ENCODE results near the gene HOATZ.

HOATZ gene

GRCh38 chr11:111514216-111515031 lies at the start of gene HOATZ:
HOATZ (plus strand) TSS chr11:111514778; CDS start chr11:111514785, 7 bp downstream.
- no peak for DNase-seq

- no peak for DNase-seq
Measured at GRCh38 chr11:111465400-111465799, 49.2 kb upstream of the HOATZ start.

- peak; percentile 69 for DNase-seq
Measured at GRCh38 chr11:111466615-111467014, 48.0 kb upstream of the HOATZ start.

- DNase-seq = peak; percentile 57
Measured at GRCh38 chr11:111469200-111469599, 45.4 kb upstream of the HOATZ start.

- DNase-seq = no peak
Measured at GRCh38 chr11:111472228-111472627, 42.4 kb upstream of the HOATZ start.

GRCh38 chr11:111474432-111474831 lies 40.1 kb upstream of the HOATZ start:
- DNase-seq = no peak

GRCh38 chr11:111476366-111476765 lies 38.2 kb upstream of the HOATZ start:
- no peak for DNase-seq

GRCh38 chr11:111476956-111477355 lies 37.6 kb upstream of the HOATZ start:
- DNase-seq = no peak

- DNase-seq = no peak
Measured at GRCh38 chr11:111477898-111478297, 36.7 kb upstream of the HOATZ start.

GRCh38 chr11:111479666-111480065 lies 34.9 kb upstream of the HOATZ start:
- DNase-seq = no peak

- no peak for DNase-seq
Measured at GRCh38 chr11:111483431-111483830, 31.1 kb upstream of the HOATZ start.

- DNase-seq = no peak
Measured at GRCh38 chr11:111490496-111490895, 24.1 kb upstream of the HOATZ start.

- no peak for DNase-seq
Measured at GRCh38 chr11:111494040-111494439, 20.5 kb upstream of the HOATZ start.

- no peak for DNase-seq
Measured at GRCh38 chr11:111499483-111499882, 15.1 kb upstream of the HOATZ start.

GRCh38 chr11:111500481-111500880 lies 14.1 kb upstream of the HOATZ start:
- DNase-seq = no peak

- DNase-seq = no peak
Measured at GRCh38 chr11:111502611-111503010, 12.0 kb upstream of the HOATZ start.

GRCh38 chr11:111510311-111510710 lies 4.3 kb upstream of the HOATZ start:
- DNase-seq = no peak

- DNase-seq = no peak
Measured at GRCh38 chr11:111512296-111513239, 2.0 kb upstream of the HOATZ start, which contains the start of gene BTG4. BTG4 (minus strand) TSS chr11:111512386; CDS start chr11:111498776, 13,610 bp downstream.

- no peak for DNase-seq
Measured at GRCh38 chr11:111513240-111513605, 1.4 kb upstream of the HOATZ start.

- no peak for DNase-seq
Measured at GRCh38 chr11:111515591-111515990, 1.0 kb downstream of the HOATZ start.

- DNase-seq = no peak
Measured at GRCh38 chr11:111518668-111519067, 4.1 kb downstream of the HOATZ start.

- DNase-seq = no peak
Measured at GRCh38 chr11:111520560-111520959, 6.0 kb downstream of the HOATZ start.

- no peak for DNase-seq
Measured at GRCh38 chr11:111521135-111521534, 6.6 kb downstream of the HOATZ start.

- no peak for DNase-seq
Measured at GRCh38 chr11:111522426-111522825, 7.8 kb downstream of the HOATZ start.

Data from GDM1 (cell line).